Measurements from ENCODE around the gene CDK5R2.

- TF ChIP-seq POLR2A (IDR thresholded peaks at IDR 0.05) (no peak), CTCF (IDR thresholded peaks at IDR 0.05) (no peak), POLR2AphosphoS5 (IDR thresholded peaks at IDR 0.05) (no peak)
Measured at GRCh38 chr2:218985325-218986091, 26.0 kb downstream of the CDK5R2 start.

Data from prostate gland (tissue), 2 donors.